ENCODE measurements around the gene HDAC4.

HDAC4 gene

GRCh38 chr2:239371726-239372686 lies 28.8 kb downstream of the HDAC4 start:
- H3K4me3 ChIP-seq (ENCODE audit: low read length), result no peak overlapping the region
- TF ChIP-seq CTCF (conservative IDR thresholded peaks at IDR 0.05; ENCODE audit: low read depth, low read length), result no peak
- DNase-seq (ENCODE audit: low read depth), result no peak

- TF ChIP-seq CTCF (conservative IDR thresholded peaks at IDR 0.05; ENCODE audit: low read depth, low read length), result no peak
- DNase-seq (ENCODE audit: low read depth), result no peak
- no peak overlapping the region for H3K4me3 ChIP-seq (ENCODE audit: low read length)
These were observed 29.7 kb downstream of the HDAC4 start for GRCh38 chr2:239370876-239371725.

GRCh38 chr2:239370403-239370802 lies 30.4 kb downstream of the HDAC4 start:
- DNase-seq (ENCODE audit: low read depth), result no peak
- H3K4me3 ChIP-seq (ENCODE audit: low read length), result no peak overlapping the region
- no peak for TF ChIP-seq CTCF (conservative IDR thresholded peaks at IDR 0.05; ENCODE audit: low read depth, low read length)

GRCh38 chr2:239369631-239370161 lies 31.1 kb downstream of the HDAC4 start:
- no peak overlapping the region for H3K4me3 ChIP-seq (ENCODE audit: low read length)
- DNase-seq (ENCODE audit: low read depth), result no peak
- TF ChIP-seq CTCF (conservative IDR thresholded peaks at IDR 0.05; ENCODE audit: low read depth, low read length), result no peak

GRCh38 chr2:239368906-239369552 lies 31.8 kb downstream of the HDAC4 start:
- no peak for TF ChIP-seq CTCF (conservative IDR thresholded peaks at IDR 0.05; ENCODE audit: low read depth, low read length)
- no peak for DNase-seq (ENCODE audit: low read depth)
- no peak overlapping the region for H3K4me3 ChIP-seq (ENCODE audit: low read length)

- TF ChIP-seq CTCF (conservative IDR thresholded peaks at IDR 0.05; ENCODE audit: low read depth, low read length), result no peak
- no peak overlapping the region for H3K4me3 ChIP-seq (ENCODE audit: low read length)
- DNase-seq (ENCODE audit: low read depth), result no peak
These were observed 32.5 kb downstream of the HDAC4 start for GRCh38 chr2:239368321-239368720.

All from retinal pigment epithelial cell (primary cell).